Measurements from ENCODE around the gene CAT.

Gene CAT

DNA sequence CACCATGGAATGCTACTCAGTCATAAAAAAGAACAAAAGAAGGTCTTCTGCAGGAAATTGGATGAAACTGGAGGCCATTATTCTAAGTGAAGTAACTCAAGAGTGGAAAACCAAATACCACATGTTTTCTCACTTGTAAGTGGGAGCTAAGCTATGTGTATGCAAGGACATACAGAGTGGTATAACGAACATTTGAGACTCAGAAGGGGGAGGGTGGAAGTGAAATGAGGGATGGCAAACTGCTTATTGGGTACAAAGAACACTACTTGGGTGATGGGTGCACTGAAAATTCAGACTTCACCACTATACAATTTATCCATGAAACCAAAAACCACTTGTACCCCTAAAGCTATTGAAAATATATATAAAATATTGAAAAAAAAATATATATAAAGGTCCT lies 13.4 kb upstream of the CAT start:
- DNase-seq (ENCODE audit: low spot score): no peak

DNA sequence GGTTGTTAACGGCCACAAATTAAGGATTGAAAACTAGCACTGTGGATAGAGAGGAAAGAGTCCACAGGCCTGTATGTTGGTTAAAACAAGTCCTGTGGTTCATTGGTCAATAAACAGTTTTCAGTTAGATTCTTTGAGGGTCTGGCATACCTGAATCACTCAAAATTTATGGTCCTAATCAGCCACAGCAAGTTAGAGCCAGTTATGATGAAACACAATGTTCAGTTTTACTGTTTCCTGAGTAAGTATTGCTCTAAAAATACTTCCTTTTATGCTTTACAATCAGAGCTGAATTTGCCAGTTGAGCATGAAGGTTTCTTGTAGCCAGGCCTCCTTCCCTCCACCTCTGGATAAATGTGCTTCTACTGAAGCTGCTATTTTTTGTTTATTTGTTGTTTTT lies 12.9 kb upstream of the CAT start:
- DNase-seq (ENCODE audit: low spot score): peak; percentile 22

DNA sequence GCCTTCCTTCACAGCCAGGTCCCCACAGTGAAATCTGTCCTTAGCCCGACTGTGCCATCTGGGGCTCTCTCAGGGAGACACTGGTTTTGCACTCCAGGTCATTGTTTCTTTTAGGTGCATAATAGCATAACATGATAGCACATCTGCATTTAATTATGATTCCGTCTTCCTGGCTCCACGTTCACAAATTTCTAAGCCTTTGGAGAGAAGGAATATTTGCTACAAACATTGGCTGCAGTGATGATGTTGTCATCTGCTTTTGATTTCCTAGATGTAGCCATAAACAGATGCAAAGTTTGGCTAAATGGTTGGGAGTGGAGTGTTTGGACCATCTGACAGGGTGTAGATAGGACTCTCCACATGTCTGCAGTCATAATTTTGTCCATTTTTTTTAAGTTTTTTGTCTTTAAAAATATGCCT lies 12.0 kb upstream of the CAT start:
- peak; percentile 76 for DNase-seq (ENCODE audit: low spot score)

- peak; percentile 68 for DNase-seq (ENCODE audit: low spot score)
Measured at GRCh38 chr11:34427186-34427805, 11.4 kb upstream of the CAT start.

DNA sequence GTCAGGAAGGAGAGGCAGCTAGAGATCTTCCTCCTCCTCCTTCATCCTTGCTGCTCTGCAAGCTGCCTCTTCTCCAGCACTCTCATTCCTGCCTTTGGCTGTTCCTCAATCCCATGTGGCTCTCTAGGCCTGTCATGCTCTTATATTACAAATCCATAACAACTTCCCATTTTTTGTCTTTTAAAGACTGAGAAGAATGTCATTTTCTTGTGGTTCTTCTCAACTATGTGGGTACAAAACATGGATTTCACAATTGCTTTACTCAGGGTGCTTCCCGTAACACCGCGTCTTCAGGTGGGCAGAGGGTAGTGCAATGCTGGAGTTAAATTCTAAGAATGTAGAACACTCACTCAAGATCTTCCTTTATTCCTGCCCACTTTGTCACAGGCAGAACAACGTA lies 6.8 kb upstream of the CAT start:
- DNase-seq (ENCODE audit: low spot score): no peak

- DNase-seq (ENCODE audit: low spot score): no peak
Measured at GRCh38 chr11:34432822-34433221, 5.9 kb upstream of the CAT start.

DNA sequence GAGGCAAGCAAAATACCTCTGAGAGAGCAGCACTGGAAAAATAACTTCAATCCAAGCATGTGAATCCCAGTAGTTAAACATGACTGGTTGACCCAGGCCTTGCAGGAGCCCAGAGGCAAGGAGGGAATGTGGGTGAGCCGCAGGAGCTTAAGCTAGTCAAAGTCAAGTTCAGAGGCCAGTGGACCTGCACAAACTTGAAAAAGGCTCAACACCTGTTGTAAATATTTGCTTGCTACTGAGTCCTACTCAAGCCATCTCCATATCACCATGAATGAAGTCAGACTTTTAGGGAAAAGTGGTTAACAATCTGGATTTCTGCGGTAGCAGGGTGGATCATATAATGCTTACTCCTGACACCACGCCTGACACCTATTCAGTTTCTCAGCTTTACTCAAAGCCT lies 4.8 kb upstream of the CAT start:
- no peak for DNase-seq (ENCODE audit: low spot score)

- no peak for DNase-seq (ENCODE audit: low spot score)
Measured at GRCh38 chr11:34437224-34438125, 1.3 kb upstream of the CAT start.

DNA sequence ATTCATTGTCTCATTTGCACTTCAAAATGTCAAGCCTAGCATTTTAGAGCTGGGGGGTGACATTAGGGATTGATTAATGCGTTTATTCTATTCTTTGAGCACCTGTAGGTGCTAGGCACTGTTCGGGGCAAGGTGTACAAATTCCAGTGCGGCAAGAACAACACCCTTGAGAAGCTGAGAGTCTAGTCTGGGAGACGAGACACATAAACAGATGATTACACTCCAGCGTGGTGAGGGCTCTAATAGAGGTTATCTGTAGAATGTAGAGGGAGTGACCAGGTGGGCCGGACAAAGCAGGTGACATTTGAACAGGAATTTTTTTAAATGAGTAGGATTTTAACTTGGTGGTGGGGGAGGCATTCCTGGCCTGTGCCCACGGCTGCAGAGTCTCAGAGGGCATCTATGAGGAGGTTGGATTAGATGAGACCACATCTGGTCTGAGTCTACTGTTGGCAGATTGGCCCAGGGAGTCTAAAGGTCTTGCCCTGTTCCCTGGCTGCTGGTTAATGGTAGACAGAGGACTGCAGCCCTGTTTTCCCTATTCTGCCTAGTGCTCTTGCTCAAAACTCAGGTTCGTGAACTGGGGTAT lies 970 bp downstream of the CAT start:
- no peak for DNase-seq (ENCODE audit: low spot score)

GRCh38 chr11:34441814-34442213 lies 3.1 kb downstream of the CAT start:
- DNase-seq (ENCODE audit: low spot score): no peak

- DNase-seq (ENCODE audit: low spot score): no peak
Measured at GRCh38 chr11:34443136-34443535, 4.4 kb downstream of the CAT start.

- no peak for DNase-seq (ENCODE audit: low spot score)
Measured at GRCh38 chr11:34444428-34444827, 5.7 kb downstream of the CAT start.

GRCh38 chr11:34445956-34446355 lies 7.2 kb downstream of the CAT start:
- no peak for DNase-seq (ENCODE audit: low spot score)

DNA sequence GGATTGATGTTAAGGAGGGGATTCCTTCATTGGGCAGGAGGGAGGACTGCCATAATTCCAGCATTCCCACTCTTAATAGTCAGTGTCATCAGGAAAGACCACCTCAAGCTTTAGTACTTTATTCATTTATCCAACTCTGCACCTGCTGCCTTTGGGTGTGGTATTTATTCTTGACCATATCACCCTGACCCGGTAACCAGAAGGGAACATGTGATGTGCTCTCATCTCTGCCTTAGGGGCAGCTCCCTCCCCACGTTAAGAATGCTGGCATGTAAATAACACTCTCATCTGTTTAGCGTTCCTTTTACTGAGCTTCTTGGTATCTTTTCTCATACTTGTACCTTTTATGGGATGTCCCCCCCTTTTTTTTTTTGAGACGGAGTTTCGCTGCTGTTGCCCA lies 7.7 kb downstream of the CAT start:
- no peak for DNase-seq (ENCODE audit: low spot score)

GRCh38 chr11:34447044-34447443 lies 8.3 kb downstream of the CAT start:
- DNase-seq (ENCODE audit: low spot score): no peak

- DNase-seq (ENCODE audit: low spot score): no peak
Measured at GRCh38 chr11:34448223-34448994, 9.7 kb downstream of the CAT start.

DNA sequence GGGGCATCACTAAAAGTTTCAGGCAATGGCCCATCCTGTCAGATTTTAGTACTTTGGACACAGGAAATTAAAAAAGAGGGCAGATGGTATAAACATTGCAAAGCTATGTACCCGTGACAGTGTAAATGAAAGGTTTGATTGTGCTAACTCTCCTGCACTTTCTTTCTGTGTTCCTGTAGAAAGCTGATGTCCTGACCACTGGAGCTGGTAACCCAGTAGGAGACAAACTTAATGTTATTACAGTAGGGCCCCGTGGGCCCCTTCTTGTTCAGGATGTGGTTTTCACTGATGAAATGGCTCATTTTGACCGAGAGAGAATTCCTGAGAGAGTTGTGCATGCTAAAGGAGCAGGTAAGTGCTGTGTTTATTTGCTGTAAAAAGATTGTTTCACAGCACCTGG lies 10.3 kb downstream of the CAT start:
- no peak for DNase-seq (ENCODE audit: low spot score)

DNA sequence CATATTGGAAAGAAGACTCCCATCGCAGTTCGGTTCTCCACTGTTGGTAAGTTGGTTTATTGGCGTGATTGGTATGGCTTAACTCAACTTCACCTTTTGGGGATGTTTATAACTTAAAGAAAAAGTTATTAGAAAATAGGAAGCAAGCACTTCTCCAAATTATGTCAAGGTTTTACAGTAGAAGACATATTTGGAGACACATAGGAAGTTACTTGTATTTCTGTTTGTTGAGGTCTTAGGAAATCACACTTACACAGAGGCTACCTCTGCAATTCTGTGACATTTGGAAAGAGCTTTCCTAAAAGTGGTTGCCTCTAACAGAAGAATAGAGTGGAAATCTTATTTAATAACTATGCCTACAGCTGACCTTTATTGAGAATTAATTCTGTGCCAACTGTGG lies 12.3 kb downstream of the CAT start:
- DNase-seq (ENCODE audit: low spot score): no peak

DNA sequence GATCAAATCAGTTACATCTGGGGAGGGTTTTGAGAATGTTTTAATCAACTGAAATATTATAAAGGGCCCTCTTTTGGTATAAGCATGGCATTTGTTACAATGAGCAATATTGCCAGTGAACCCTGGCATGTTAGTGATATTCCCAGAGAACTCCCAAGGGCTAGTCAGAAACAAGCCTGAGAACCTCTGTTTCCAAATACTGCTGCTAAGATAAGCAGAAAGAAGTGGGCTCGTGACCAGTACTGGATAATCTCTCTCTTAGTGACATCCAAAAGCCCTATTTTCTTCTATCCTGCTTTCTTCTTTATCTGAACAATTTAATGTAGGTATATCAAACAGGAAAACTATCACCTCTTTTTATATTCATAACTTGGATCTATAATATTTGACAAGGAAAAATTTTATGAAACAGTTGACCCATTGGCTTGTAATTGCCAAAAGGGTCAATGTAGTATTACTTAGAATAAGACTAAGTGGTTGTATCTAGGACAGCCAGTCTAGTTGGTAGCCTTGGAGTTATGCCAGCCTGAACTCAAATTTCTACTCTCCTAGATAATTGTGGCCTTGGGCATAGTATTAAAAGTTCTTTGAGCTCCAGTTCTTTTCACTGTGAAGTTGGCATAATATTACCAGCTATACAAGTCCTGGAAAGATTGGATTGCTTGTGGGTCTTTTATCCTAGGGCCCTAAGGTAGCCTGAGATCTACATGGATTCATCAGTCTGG lies 15.7 kb downstream of the CAT start:
- DNase-seq (ENCODE audit: low spot score): no peak

- no peak for DNase-seq (ENCODE audit: low spot score)
Measured at GRCh38 chr11:34457607-34458006, 18.9 kb downstream of the CAT start.

- DNase-seq (ENCODE audit: low spot score): no peak
Measured at GRCh38 chr11:34458525-34458924, 19.8 kb downstream of the CAT start.

Data from GM03348 (cell line).